GM18909 (cell line): ENCODE results near the gene TEX30.
A peak's percentile ranks its signal among the peaks of the same experiment; 100 is the strongest.

Source experiments
- ATAC-seq: cut with Tn5 transposase; IDR thresholded peaks from one replicate; pipeline ENCODE4 v1.9.1; 2021; ENCODE audit warnings: mild to moderate bottlenecking; ENCODE audit not compliant: unreplicated experiment, poor library complexity

Gene TEX30

GRCh38 chr13:102773441-102774213 lies at the start of gene TEX30:
TEX30 (minus strand) TSS chr13:102773786; CDS start chr13:102770026, 3,760 bp downstream.
- peak; percentile 91 for ATAC-seq

GRCh38 chr13:102817907-102818306 lies 44.3 kb upstream of the TEX30 start:
- no peak for ATAC-seq

GRCh38 chr13:102817241-102817640 lies 43.7 kb upstream of the TEX30 start:
- ATAC-seq: no peak

GRCh38 chr13:102816708-102817107 lies 43.1 kb upstream of the TEX30 start:
- no peak for ATAC-seq

- no peak for ATAC-seq
Measured at GRCh38 chr13:102815788-102816187, 42.2 kb upstream of the TEX30 start.

GRCh38 chr13:102814793-102815192 lies 41.2 kb upstream of the TEX30 start:
- no peak for ATAC-seq

GRCh38 chr13:102814025-102814607 lies 40.5 kb upstream of the TEX30 start:
- no peak for ATAC-seq

GRCh38 chr13:102812611-102813287 lies 39.2 kb upstream of the TEX30 start:
- no peak for ATAC-seq

- no peak for ATAC-seq
Measured at GRCh38 chr13:102807699-102808098, 34.1 kb upstream of the TEX30 start.

GRCh38 chr13:102805680-102806079 lies 32.1 kb upstream of the TEX30 start:
- no peak for ATAC-seq

GRCh38 chr13:102800145-102801041 lies 26.8 kb upstream of the TEX30 start:
- peak; percentile 79 for ATAC-seq

GRCh38 chr13:102799426-102800144 lies 26.0 kb upstream of the TEX30 start:
- ATAC-seq: peak; percentile 7

- peak; percentile 85 for ATAC-seq
Measured at GRCh38 chr13:102798581-102799425, 25.2 kb upstream of the TEX30 start, which contains the start of the genes BIVM and POGLUT2. BIVM (plus strand) TSS chr13:102799119; CDS start chr13:102807268, 8,149 bp downstream. POGLUT2 (minus strand) TSS chr13:102798976; CDS start chr13:102798670, 306 bp downstream.

- no peak for ATAC-seq
Measured at GRCh38 chr13:102793611-102794355, 20.2 kb upstream of the TEX30 start.

GRCh38 chr13:102792396-102792795 lies 18.8 kb upstream of the TEX30 start:
- ATAC-seq: no peak

GRCh38 chr13:102788683-102789082 lies 15.1 kb upstream of the TEX30 start:
- ATAC-seq: no peak

- no peak for ATAC-seq
Measured at GRCh38 chr13:102784483-102784882, 10.9 kb upstream of the TEX30 start.

- no peak for ATAC-seq
Measured at GRCh38 chr13:102781591-102781990, 8.0 kb upstream of the TEX30 start.
